GM12878 (cell line): ENCODE measurements around the gene ADGRV1.

Experiments used
- ATF3 ChIP-seq: IDR thresholded peaks from 2 replicates; pipeline ENCODE4 v1.6.1; 2011; ENCODE audit warnings: low read depth, mild to moderate bottlenecking, low read length, moderate library complexity, borderline replicate concordance; ENCODE audit errors: extremely low read depth
- BACH1 ChIP-seq: fragments of 450-650 bp; IDR thresholded peaks from 2 replicates; pipeline ENCODE4 v1.6.1; 2017; ENCODE audit warnings: mild to moderate bottlenecking, borderline replicate concordance
- BCLAF1 ChIP-seq: fragments of 450-650 bp; IDR thresholded peaks from 2 replicates; pipeline ENCODE4 v1.6.1; 2017; ENCODE audit warnings: antibody characterized with exemption, mild to moderate bottlenecking, moderate library complexity
- CHD1 ChIP-seq: IDR thresholded peaks from 2 replicates; pipeline ENCODE4 v1.6.1; 2012; ENCODE audit warnings: low read depth, low read length, improper control_type of control experiment
- JUND ChIP-seq: IDR thresholded peaks from 2 replicates; pipeline ENCODE4 v1.6.1; 2012; ENCODE audit warnings: low read depth, mild to moderate bottlenecking, low read length, improper control_type of control experiment, moderate library complexity
- MEF2A ChIP-seq: IDR thresholded peaks from 2 replicates; pipeline ENCODE4 v1.6.1; 2011; ENCODE audit warnings: low read depth, mild to moderate bottlenecking, low read length, moderate library complexity; ENCODE audit not compliant: insufficient read depth
- ZBTB11 ChIP-seq: fragments of 450-650 bp; formaldehyde crosslinking; IDR thresholded peaks from 2 replicates; pipeline ENCODE4 v1.5.0; 2022; ENCODE audit warnings: mild to moderate bottlenecking, missing genetic modification characterization
- ZNF274 ChIP-seq: IDR thresholded peaks from one replicate; pipeline ENCODE4 v1.8.0; 2011; ENCODE audit not compliant: insufficient read length, insufficient read depth

- TF ChIP-seq MEF2A = no peak
- TF ChIP-seq CHD1 = no peak
- TF ChIP-seq JUND = no peak
- no peak for TF ChIP-seq BACH1
- TF ChIP-seq BCLAF1 = no peak
- TF ChIP-seq ZBTB11 (CRISPR knock-in tag) = no peak
- no peak for TF ChIP-seq ATF3
- no peak for TF ChIP-seq ZNF274
These were observed 15.6 kb upstream of the ADGRV1 start for GRCh38 chr5:90542827-90543519.
